GM21367 (cell line): ENCODE measurements around the gene TMTC1.

Source experiments
- ATAC-seq: cut with Tn5 transposase; IDR thresholded peaks from one replicate; pipeline ENCODE4 v1.9.1; 2021; ENCODE audit not compliant: unreplicated experiment

Gene TMTC1

DNA sequence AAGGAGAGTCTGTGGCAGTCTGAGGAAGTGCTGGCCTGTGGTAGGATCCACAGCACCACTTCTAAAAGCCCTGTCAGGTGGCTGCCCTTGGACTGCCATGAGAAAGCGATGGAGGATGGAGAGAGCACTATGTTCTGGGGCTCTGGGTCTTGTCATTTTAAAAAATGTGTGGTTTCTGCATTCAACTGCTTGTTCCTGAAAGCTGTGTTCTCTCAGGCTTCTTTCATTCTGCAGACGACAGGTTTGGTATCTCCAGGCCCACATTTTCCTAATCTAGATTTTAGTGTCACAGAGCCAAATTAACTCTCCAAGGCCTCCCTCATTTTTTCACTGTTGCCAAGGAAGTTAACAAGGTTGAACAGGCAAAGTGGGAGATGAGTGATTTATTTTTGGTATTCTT, 296.8 kb downstream of the TMTC1 start:
- no peak for ATAC-seq

DNA sequence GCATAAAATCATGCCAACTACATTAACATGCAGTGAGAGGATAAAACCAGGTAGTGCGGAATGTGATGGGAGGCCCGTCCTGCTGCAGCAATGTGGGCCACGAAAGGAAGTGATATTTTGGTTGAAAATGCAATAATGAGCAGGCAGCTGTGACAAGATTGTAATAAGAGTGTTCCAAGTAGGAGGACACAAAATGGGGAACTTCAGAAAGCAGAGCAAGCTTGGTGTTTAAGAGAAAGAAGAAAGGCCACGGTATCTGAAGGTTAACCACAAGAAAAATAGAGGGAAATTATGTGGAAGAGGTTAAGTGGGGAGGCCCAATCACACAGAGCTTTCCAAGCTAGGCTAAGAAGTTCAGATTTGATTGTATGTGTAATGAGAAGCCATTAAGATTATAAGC, 320.5 kb downstream of the TMTC1 start:
- ATAC-seq: no peak

DNA sequence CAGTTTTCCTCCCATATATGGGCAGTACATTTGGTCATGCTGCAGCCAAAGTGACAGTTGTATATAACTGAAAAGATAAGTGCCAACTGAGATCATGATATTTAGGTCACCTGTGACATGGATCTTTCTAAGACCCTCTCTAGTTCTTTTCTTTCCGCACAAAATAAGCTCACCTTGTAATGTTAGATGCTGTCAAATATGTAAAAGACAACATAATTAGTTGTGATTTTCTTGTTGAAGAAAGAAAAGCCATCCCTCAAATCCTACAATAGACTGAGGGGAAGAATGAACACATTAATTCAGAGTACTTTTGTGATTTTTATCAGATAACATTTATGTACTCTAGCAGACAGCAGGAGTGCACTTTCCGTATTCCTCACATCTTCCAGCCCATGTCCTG, 323.7 kb downstream of the TMTC1 start:
- no peak for ATAC-seq

DNA sequence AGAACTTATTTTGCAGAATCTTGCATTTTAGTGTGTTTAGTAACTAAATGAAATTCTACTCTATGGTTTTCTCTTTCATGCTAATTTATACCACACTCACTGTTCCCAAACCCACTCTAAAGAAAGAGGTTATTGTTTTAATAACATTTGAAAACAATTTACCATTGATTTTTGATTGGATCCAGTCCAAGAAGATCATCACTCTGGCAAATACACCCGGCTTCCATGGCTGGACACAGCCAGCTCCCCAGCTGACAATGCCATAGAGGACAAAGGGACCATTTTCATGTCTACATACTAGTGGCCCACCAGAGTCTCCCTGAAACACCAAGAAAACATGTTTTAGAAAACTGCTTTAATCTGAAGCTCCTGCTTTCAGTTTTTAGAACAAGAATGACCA, 328.7 kb downstream of the TMTC1 start:
- no peak for ATAC-seq

DNA sequence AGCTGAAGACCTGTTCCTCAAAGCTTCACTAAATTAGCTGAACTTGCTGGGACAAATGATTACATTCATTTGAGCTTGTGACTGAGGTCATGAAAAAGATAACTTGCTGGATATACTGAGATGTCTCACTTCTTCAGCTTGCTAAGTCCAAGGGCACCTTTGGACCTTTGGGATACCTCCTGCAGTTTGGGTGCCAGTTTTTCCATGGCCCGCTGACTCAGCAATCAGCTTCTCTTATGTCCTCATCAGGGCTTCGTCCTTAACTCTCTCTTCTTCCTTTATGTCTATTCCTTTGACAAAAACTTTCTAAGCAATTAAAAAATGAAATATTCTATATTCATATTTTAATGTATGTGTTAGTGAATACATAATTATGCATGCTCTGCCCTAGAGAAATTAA, 331.9 kb downstream of the TMTC1 start:
- ATAC-seq: no peak
